Body of pancreas (tissue), 4 donors: ENCODE results near the gene SLC6A15.

Source experiments
- POLR2A ChIP-seq, 3 donors: fragments of 450-650 bp; IDR thresholded peaks; one replicate each; pipeline ENCODE4 v1.6.1; 2016; ENCODE audit warnings: antibody characterized with exemption in 3 of 3, mild to moderate bottlenecking in 2 of 3
- TF ChIP-seq, protein P1 (sequence below), 7 experiments: fragments of 450-650 bp in 4 of 7; fragments of 200-600 bp in 3 of 7; sonication (generic) in 3 of 7; IDR thresholded peaks; one replicate each; pipeline ENCODE4 v1.5.1; 2016 to 2019; ENCODE audit warnings: antibody characterized with exemption in 7 of 7

DNA sequence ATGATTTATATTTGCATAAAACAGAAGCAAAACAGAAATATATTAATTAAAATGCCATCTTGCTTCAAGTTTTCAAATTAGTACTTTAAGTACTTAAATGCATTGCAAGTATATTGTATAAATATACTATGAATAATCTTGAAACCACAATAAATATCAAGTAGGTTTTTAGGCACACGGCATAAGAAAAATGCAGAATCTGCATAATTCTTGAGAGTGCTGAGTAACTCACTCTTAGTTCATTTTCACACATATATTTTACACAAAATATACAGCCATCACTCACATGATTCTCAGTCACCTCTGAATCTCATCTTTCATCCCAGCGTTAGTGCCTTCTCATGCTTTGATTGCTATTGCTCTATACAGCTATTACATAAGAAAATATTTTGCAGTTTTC is 51.9 kb downstream of the SLC6A15 start:
- TF ChIP-seq, protein P1, sequence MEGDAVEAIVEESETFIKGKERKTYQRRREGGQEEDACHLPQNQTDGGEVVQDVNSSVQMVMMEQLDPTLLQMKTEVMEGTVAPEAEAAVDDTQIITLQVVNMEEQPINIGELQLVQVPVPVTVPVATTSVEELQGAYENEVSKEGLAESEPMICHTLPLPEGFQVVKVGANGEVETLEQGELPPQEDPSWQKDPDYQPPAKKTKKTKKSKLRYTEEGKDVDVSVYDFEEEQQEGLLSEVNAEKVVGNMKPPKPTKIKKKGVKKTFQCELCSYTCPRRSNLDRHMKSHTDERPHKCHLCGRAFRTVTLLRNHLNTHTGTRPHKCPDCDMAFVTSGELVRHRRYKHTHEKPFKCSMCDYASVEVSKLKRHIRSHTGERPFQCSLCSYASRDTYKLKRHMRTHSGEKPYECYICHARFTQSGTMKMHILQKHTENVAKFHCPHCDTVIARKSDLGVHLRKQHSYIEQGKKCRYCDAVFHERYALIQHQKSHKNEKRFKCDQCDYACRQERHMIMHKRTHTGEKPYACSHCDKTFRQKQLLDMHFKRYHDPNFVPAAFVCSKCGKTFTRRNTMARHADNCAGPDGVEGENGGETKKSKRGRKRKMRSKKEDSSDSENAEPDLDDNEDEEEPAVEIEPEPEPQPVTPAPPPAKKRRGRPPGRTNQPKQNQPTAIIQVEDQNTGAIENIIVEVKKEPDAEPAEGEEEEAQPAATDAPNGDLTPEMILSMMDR (IDR thresholded peaks at IDR 0.05) = no peak
- no peak for TF ChIP-seq POLR2A (IDR thresholded peaks at IDR 0.05)
